Measurements from ENCODE around the gene PCK1.

The PCK1 gene

DNA sequence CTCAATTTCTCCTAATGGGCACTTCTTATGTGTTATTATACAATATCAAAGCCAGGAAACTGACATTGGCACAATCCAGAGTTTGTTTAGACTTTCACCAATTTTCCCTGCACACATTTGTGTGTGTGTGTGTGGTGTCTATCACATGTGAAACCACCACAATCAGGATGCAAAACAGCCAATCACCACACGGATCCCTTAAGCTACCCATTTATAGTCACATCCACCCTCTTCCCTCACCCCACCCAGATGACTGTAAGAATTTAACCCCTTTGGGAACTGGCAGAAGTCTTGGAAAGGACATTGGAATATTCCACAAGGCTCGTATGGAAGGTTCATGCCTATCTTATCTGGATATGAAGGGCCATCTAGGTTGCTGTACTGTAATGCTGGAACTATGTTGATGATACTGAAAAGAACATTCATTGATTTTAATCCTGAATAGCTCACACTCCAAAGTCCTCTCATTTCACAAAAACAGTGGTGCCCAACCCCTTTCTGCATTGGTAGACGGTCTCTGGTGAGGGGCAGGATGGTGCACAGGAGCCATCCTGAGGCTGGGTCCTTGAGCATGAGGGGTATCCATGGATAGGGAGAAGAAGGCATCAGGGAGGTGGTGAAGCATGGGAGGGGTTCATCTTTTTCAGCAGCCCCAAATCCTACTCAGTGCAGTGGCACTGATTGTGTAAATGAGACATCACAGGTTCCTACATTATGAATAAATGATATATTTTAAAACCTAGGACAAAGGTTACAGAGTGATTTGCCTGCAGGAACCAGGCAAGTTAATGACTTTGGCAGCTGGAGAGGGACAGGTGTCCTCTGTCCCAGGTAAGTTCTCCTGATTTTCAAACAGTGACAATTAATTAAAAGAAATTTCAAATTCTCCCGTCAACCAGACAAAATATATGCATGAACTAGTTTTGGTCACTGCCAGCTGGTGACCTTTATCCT is 23.9 kb upstream of the PCK1 start:
- no peak for DNase-seq

DNA sequence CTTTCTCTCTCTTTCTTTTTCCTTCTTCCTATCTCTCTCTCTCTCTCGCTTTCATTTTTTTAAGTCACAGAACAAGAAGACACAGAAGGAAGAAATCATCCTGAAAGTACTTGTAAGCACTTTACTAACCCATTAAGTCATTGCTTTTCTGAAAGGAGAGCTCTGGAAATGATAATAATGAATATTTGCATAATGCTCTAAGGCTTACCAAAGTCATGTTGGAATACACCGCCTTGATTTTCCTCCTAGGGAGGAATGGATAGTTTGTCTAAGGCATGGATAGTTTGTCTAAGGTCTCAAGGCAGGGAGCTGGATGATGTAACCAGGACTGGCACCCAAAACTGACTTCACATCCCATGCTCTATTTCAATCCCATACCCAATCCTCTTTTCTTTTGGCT is 23.1 kb upstream of the PCK1 start:
- DNase-seq, result no peak

GRCh38 chr20:57539889-57540288 is 21.0 kb upstream of the PCK1 start:
- no peak for DNase-seq

- no peak for DNase-seq
Observed at GRCh38 chr20:57540890-57541580, 19.9 kb upstream of the PCK1 start.

GRCh38 chr20:57543754-57544153 is 17.2 kb upstream of the PCK1 start:
- DNase-seq, result no peak

DNA sequence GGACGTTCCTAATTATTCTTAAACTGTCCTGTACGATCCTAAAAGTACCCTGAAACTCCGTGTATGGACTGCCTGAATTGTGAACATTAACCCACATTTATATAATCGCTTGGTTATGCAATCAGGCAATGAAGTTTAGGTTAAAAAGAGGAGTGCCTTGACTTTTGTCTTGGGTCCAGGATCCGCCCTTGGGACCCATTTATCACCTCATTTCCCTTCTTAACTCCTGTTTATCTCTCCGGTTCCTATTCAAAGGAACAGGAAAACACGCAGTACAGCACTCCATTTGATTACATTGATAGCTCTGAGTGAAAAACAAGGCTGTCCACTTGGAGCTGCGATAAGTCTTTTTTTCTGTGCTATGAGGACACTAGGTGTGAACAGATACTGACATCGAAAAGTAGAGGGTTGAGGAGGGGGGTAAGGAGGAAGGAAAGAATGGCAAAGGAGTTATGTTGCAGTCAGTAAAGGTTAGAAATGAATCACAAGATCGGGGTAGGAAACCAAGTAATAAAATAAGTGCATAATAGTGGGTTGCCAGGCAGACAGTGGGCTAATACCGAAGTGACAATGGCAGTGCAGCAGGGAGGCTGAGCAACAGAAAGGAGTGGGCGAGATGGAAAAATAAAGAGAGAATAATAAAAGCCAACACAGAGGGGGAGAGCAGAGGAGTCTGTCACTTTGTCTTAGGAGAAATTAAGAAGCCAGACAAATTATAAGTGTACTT is 15.9 kb upstream of the PCK1 start:
- DNase-seq, result no peak

- no peak for DNase-seq
Observed at GRCh38 chr20:57545927-57546662, 14.8 kb upstream of the PCK1 start.

- DNase-seq, result no peak
Observed at GRCh38 chr20:57546956-57547649, 13.8 kb upstream of the PCK1 start.

DNA sequence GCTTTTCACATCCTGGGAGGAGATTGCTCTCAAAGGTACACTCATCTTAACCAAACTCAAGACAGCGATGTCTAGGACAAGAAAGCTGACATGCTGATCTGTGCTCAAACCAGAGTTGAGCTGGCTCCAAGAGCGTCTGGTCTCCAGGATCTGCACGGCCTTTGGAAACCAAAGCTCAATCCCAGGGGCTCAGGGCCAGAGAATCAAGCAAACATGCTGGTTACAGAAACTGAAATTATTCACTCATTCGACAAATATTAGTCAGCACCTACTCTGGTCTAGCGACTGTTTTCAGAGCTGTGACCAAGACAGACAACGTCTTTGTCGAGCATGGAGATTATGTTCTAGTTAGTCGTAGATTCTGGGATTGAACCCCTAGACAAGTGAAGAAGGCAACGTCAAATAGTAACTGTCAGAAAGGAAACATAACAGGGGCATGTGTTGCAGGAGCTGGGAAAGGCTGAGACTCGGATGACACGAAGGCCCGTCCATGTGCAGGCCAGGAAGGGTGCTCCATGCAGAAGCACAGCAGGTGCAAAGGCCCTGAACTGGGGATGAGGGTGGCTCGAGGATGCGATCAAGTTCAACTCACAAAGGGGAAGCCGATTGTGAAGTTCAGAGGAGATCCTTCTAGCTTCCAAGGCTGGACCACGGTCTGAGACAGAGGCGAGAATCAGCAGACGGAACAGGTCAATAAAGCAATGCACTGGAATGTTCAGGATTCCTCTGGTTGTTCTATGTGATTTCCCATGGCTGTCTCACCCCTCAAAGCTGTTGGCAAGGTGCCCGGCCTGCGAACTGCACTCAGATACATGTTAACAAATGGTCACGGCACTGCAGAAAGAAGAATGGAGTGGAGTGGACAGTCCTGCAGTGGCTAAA is 12.5 kb upstream of the PCK1 start:
- DNase-seq, result no peak

DNA sequence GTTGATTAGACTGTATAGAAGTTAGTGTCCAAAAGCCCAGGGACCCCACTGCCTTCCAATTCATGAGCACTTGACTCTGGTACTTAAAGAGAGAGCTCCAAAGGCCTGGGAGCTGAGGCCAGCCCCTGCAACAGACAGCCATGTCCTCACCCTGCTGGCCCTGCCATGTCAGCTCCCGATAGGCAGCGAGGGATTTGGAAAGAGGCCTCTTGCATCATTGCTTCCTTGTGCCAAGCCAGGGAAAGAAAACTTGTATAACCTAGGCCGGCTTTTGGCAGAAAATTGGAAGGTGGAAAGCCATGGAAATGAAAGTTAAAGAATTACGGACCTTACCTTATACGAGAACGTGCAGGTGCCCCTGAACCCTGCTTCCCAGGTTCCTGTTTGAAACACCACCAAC is 8.4 kb upstream of the PCK1 start:
- no peak for DNase-seq

DNA sequence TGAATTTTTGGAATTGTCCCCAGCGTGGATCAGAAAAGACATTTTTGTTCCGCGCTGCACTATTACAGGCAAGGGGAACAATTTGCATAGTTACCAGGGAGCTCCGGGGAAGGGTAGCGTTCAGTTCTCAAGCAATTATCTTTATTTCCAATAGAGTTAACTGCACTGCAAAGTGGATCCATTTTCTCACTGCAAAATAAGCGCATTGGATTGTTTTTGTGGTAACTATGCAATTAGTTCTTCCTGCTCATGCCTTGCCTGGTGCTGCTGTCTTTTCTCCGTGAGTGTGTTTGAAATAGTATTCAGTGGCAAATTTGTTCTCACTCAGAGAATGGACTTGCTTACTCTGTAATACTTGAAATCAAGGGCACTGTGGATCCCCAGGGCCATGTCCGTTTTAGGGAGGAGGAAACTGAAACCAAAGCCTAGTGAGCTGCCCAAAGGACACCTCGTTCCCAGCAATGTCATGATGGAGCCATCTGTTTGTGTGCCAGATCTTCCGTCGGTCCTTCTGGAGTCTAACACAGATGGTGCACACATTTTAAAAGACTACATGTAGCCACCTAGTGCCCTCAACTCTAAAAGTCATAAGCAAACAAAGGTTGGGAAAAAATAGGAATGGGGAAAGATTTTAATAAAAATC is 7.4 kb upstream of the PCK1 start:
- no peak for DNase-seq

DNA sequence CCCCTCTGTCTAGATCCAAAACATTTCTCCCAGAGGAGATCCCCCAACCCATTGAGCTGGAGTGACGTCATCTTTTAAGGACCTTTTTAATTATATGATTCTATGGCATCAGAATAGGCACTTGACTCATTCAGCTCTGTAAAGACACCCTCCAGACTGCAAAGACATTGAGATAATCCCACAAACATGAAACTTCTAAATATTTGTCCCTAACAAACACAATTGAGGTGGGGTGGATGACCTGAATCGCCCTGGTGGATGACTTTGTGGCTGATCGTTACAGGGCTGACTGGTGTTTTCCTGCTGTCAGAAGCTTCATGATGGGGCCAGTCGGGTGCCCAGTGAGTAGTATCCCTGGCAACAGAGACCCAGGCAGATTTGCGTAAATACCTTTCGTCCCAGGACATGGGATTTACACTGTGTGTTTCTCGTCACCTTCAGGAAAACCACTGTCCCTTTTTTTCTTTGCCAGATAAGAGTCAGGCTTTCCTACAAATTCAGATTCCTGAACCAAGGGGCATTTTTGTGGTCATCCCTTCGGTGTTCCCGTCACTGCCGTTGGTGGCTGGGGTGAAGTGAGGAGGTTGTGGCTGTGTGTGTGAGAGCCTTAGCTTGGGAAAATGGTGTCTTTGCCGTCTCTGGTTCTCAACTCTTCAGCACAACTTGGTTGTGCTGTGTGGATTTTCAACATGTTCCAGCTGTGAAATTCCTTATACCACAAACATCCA is 5.3 kb upstream of the PCK1 start:
- no peak for DNase-seq

DNA sequence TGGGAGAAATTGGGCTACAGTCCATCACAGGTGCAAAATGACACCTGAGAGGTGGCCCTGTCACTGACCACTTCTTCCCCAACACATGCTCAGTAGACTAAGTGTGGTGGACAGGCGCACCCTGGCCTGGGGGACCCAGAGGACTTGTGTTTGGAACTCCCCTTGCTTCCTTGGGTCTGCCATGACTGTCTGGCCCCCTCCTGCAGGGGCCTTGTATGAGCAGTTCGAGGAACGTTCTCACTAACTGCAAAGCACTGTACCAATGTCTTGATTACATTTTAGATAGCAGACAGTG is 4.0 kb upstream of the PCK1 start:
- DNase-seq, result no peak

- DNase-seq, result no peak
Observed at GRCh38 chr20:57557926-57558613, 2.8 kb upstream of the PCK1 start.

DNA sequence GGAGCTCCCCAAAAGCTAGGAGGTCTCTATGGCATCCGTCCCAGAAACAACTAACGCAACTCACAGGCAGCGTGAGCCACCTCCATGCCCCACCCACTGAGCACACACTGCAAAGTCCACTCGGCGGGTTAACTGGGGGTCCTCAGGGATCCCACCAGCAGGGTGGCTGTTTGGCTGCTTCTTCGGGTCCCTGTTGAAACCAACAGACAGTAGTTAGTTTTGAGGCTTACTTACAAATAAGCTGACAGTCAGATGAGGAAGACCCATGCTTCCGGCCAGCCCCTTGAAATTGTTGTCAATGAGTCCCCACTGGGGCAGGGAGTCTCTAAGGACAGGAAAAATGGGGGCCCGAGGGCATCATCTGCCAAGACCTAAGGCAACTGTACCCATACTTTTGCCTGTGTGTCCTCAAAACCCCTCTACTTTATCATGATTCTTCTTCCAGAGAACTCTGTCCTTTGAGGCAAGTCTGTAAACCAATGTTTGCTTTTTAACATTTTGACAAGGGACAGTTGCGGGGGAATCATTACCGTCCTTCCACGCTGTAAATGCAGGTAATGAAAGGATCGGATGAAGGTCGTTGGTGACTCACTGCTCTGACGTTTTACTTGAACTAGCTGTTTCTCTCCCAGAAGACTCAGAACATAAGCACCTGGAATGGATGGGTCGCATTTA is 2.2 kb upstream of the PCK1 start:
- DNase-seq, result no peak

DNA sequence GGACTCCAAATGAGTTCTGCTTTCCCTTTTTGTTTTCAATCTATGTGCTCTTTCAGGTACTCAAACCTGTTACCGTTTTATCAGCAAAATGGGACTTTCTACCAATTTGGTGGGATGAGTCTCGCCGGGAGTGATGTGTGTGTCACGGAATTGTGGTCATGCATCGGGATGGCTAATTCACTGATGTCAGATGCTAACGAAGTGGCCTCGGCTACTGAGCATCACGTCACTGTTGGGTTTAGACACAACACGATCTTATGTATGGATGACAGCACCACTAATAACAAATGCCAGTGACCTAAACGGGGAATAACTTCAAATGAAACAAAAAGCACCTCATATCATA is 1.6 kb upstream of the PCK1 start:
- DNase-seq, result no peak

DNA sequence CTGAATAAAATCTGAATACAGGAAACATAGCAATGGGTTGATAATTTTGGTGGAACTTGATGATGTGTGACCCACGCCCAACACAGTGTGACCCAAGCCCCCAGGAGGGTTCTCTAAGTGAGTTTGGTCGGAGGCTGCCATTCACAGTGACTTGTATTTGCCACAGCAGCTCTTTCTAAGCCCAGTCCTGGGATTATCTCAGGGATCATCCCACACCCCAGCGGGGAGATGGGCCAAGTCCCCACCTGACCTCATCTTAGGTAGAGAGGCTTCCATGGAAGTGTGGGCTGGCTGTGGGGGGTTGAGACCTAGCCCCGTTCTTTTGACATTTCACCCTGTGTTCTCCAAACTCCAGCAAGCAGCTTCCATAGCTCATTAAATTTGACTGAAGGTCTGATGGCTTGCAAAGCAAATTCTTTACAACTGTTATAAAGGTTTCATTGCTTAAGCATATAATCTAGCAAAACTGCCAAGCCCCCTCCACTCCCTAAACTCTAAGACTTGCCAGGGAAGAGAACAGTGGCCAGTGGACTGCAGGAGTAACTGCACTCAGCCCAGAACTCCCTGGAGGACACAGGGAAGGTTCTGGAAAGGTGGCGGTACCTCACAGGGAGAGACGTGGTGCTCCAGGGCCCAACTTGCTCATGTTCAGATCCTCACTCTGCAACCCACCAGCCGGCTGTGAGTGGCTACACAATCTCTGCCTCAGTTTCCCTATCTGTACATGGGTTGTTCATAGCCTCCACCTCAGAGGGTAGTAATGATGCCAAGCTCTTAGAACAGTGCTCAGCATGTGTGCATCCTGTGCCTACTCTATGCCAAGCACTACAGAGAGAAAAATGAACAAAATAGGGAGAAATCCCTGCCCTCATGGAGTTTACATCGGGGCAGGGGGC is 1.0 kb upstream of the PCK1 start:
- no peak for DNase-seq
